SH-SY5Y (cell line): Measurements from ENCODE around the gene CMC1.

Experiments
- GATA2 ChIP-seq: IDR thresholded peaks from 2 replicates; pipeline ENCODE4 v1.6.1; 2011; ENCODE audit warnings: mild to moderate bottlenecking, low read depth, low read length
- GATA3 ChIP-seq: IDR thresholded peaks from 2 replicates; pipeline ENCODE4 v1.6.1; 2011; ENCODE audit warnings: low read depth, mild to moderate bottlenecking, low read length, moderate library complexity

DNA sequence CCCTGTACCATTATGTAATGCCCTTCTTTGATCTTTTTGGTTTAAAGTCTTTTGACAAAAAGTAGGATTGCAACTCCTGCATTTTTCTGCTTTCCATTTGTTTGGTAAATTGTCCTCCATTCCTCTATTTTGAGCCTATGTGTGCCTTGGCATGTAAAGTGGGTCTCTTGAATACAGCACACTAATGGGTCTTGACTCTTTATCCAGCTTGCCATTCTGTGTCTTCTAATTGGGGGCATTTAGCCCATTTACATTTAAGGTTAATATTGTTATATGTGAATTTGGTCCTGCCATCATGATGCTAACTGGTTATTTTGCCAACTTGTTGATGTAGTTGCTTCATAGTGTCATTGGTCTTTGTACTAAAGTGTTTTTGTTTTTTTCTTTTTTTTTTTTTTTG is 32.4 kb downstream of the CMC1 start:
- TF ChIP-seq GATA2 (no peak), GATA3 (no peak)
